NCI-H1694 treated with DMSO at 0.1 percent for 48 hours (cell line): Measurements from ENCODE around the gene KIF18A.
"Not testable (repeated sequence)": the region's sequence is repeated elsewhere in the genome, so short reads cannot be mapped to it uniquely, and the experiment has no call there.

Experiments
- DNase-seq: peaks from one replicate; lab custom pipeline; 2025; lab: John Stamatoyannopoulos, UW

The KIF18A gene

DNA sequence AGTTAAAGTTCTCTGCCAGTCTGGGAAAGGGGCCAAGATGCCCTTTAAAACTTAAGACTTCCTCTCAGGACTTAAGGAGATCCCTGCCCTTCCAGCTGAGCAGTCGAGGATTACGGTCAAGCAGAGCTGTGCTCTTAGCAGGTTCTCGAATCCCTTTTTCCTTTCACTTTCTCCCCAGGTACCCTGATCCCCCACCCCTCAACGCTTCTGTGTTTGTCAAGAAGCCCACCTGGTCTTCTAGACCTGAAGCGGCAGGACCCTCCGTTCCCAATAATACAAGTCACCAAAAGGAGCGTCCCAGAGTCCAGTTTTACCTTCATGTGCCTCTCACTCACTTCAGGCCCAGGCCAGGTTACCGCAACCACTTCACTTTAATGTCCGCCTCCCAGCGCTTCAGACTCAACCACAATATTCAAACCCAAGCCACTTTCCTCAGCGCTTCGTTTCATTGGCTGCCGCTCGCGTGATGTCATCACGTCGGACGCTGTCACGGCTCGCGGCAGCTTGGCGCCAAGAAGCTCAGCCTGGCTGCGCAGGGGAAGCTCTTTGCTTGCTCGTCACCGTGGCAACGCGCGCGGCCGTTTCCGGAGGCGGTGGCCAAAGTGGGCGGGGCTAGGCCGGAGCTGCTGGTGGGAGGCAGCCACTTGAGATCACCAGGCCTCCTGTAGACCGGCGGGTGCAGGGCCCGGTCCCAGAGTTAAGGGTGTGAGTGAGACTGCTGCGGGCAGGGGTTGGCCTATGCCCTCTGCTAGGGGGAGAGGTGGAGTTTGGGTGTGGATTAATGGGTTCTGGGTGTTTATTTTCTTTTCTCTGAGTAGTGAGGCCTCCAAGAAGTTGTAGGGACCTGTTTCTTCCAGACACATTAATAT is at the start of gene KIF18A, which contains the start of gene METTL15:
Gene KIF18A (minus strand): TSS at position 407 of the 869 bp plus-strand sequence. CDS start 10,209 bp downstream, outside the sequence.
Gene METTL15 (plus strand): TSS at position 639 of the 869 bp plus-strand sequence. CDS start 4,947 bp downstream, outside the sequence.
- peak; percentile 62 for DNase-seq

GRCh38 chr11:28153586-28153985 is 45.6 kb upstream of the KIF18A start:
- no peak for DNase-seq

GRCh38 chr11:28152743-28153142 is 44.8 kb upstream of the KIF18A start:
- DNase-seq = no peak

DNA sequence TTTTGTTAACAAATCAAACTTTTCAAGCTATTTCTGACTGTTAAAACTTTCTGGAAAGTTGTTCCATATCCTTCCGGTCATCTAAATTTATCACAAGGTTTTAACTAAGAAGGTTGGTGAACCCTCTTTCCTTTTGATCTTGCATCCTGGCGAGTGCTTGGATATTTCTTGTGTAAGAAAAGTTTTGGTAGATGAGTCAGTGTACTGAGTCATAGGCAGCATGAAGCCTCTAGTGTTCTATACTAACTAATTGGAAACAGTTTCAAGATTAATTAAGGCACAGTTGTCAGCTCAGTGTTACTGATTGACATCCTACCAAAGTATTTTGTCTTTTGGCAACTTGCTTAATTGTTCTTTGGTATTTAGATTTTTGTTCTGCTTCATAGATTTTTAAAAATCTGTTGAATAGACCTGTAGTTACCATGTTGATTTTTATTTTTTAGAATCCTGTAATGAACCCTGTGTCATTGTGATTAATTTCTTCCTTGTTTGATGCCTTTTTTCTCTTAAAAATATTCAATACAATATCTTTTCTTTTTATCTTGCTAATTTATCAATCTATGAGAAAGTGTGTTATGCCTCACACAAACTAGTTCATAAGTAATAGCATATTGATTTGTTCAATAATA is 38.3 kb upstream of the KIF18A start:
- DNase-seq = no peak

- DNase-seq = no peak
Measured at GRCh38 chr11:28144808-28145207, 36.9 kb upstream of the KIF18A start.

- DNase-seq = no peak
Measured at GRCh38 chr11:28142724-28143123, 34.8 kb upstream of the KIF18A start.

DNA sequence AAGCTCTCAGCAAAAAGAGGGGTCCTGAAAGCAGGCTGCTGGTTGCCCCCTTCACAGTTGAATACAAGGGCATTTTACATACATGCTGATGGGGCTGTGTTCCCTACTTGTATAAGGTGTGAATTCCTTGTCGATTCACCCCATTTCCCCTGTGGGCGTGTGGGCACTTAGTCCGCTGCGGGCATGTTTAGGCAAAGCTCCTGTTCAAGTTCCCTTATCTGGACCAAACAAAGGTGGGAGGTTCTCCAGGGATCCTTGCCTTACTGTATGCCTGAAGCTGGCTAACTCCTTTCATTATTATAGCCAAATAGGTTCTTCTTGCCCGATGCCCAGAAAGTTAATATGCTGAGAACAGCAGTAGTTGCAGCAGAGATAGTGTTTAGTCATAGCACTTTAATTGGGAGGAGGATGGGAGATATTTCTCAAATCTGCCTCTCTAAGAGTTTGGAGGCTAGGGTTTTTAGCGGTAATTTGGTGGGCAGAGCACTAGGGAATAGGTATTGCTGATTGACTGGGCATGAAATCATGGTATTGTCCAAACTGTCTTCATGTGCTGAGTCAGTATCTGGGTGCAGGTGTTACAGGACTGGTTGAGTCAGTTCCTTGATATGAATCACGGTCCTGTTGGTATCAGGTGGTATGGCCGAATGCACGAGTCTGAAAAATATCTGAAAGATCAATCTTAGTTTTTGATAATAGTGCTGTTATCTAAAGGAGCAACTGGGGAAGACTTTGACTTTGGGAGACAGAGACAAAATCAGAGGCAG is 32.9 kb upstream of the KIF18A start:
- DNase-seq = no peak

GRCh38 chr11:28139841-28140415 is 32.0 kb upstream of the KIF18A start:
- no peak for DNase-seq

DNA sequence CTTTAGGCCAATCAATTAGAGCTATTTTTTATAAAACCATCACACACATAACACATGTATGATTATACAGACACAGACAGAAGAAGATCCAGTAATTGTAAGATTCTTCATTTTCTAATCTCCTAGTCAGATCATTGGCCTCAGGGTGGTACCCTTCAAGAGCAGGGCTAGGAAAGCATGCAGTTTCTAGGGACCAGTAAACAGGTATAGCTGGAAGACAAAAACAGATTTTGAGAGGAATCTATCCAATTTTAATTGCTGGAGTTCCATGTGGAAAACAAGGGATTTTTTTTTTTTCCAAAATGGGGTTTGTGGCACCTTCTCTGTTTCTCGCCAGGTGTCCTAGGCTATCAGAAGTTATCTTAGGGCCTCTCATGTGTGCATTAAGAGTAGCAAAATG is 29.9 kb upstream of the KIF18A start:
- DNase-seq = no peak

DNA sequence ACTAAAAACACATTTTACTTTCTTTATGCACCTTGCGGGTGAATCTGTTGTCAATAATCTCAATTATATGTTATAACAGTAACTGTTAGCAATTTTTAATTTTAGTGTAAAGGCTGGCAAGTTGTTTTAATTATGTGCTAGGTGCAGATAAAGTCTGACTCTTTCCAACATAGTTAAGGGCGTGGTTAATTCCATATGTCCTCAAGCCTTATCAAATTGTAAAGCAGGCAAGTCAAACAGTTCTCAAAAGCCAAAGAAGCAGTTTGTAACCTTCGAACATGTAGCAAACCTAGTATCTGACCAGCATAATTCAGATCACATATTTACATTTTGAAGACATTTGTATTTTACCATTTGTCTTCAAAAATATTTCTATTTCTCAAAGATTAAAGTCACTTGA is 29.4 kb upstream of the KIF18A start:
- DNase-seq = no peak

GRCh38 chr11:28136157-28136556 is 28.2 kb upstream of the KIF18A start:
- DNase-seq = not testable (repeated sequence)

DNA sequence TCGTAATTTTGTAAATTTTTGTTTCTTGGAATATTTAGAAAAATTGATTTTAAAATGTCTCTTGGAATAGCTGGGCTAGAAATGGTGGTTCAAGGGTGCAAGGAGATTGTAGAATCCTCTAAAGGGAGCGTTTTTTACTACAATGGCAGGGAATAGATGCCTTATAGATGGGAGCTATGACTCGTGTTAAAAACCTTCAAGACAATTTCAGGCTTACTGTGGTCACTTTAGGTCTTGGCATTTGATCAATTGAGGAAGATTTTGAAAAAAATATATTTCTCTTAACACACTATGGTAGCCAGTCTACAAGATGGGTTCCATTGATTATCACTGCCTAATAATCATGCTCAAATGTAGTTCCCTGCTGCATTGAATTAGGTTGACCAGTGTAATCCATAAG is 25.2 kb upstream of the KIF18A start:
- DNase-seq = no peak

GRCh38 chr11:28132548-28132947 is 24.6 kb upstream of the KIF18A start:
- no peak for DNase-seq

GRCh38 chr11:28123151-28123581 is 15.2 kb upstream of the KIF18A start:
- no peak for DNase-seq

DNA sequence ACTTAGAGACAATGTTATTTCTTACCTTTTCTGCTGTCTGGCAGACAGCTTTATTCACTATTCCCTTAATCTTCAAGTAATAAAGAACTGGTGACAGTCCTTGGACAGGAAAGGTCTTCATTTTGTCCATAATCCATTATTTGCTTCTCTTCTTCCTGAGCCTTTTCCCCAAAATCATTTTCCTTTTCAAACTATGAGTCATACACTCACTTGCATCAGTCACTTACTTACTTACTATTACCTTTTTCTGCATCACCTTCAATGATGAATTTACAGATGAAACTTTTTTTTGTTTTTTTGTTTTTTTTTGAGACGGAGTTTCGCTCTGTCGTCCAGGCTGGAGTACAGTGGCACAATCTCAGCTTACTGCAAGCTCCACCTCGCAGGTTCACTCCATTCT is 9.8 kb upstream of the KIF18A start:
- no peak for DNase-seq

DNA sequence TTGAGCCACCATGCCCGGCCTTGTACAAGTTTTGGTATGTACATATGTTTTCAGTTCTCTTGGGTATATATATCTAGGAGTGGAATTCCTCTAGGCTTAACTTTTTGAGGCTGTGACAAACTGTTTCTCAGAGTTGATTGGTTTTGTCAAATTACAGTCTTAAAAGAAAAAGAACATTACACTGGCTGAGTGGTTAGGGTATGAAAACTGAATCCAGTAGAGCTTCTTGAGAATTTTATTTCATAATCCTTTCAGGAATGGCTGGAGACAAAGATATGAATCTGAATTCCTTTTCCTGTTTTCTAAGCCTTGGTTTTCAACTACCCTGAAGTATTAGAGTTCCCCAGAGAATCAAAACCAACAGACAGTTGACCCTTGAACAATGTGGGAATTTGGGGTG is 6.8 kb upstream of the KIF18A start:
- DNase-seq = no peak

- no peak for DNase-seq
Measured at GRCh38 chr11:28114116-28114515, 6.2 kb upstream of the KIF18A start.

DNA sequence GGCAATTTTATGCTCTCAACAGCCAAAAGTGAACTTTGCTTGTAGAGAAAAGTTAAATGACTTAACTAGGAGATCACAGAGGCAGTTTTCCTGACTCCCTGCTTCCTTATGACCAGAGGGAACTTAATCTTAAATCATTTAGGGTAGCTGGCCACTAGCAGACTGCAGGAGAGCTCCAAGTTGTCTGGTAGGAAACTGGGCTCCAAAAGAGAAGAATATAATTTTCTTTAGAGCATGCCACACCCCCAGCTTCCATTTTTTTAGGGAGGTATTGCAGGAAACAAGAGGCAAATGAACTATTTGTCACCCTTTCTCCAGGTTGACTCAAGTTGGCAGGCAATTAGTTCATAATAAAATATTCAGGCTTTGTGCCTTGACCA is 2.9 kb upstream of the KIF18A start:
- DNase-seq = no peak

GRCh38 chr11:28110108-28110820 is 2.3 kb upstream of the KIF18A start:
- peak; percentile 9 for DNase-seq

DNA sequence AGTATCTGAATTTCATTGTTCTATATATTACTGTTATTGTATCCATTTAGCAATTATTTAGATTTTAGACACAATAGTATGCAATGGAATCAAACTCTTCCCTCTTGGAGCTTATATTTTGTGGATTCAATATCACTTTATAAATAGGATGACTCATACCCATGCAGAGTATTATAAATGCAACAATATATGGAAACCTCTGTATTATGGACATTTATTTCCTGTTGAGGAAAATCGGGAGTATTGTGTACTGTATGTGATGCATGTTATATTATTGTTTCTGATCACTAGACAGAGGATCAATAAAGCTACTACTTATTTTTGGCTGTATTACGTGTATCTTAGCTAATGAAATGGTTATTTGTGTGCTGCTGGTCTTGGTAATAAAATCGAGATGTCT is 1.0 kb upstream of the KIF18A start:
- DNase-seq = no peak

DNA sequence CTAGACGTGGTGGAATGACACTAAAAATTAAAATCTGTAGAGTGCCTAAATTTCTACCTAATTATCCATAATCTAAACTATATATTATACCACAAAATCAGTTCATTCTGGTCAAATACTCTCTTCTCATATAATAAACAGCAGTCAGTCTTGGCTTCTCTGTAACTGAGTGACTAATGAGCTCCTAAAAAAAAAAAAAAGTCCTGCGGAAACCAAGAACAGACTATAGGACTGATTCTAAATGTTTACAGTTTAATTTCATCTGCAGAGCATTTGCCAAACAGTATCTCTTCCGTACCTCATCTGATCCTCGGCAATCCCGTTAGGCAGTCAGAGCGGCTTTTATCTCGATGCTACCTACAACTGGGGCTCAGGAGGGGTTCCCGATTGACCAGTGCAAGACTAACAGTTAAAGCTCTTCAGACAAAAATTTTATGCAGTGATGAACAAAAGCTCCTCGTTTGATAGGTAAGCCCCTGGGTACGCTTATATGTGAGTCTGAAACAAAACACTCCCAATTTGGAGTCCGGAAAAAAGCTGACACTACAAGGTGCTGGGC is 686 bp downstream of the KIF18A start:
- no peak for DNase-seq
